Astrocyte of the hippocampus (primary cell): ENCODE data around the gene ZNF738.
"Not testable (repeated sequence)": the region's sequence is repeated elsewhere in the genome, so short reads cannot be mapped to it uniquely, and the experiment has no call there.

ENCODE experiments used
- DNase-seq: peaks from one replicate; pipeline ENCODE4 v3.0.0; 2011; ENCODE audit warnings: low read depth, low spot score

The ZNF738 gene

GRCh38 chr19:21358768-21359451 is at the start of gene ZNF738:
ZNF738 (plus strand) TSS chr19:21359000; CDS start chr19:21359141, 141 bp downstream.
- peak; percentile 98 for DNase-seq

GRCh38 chr19:21312807-21313206 is 46.0 kb upstream of the ZNF738 start:
- not testable (repeated sequence) for DNase-seq

DNA sequence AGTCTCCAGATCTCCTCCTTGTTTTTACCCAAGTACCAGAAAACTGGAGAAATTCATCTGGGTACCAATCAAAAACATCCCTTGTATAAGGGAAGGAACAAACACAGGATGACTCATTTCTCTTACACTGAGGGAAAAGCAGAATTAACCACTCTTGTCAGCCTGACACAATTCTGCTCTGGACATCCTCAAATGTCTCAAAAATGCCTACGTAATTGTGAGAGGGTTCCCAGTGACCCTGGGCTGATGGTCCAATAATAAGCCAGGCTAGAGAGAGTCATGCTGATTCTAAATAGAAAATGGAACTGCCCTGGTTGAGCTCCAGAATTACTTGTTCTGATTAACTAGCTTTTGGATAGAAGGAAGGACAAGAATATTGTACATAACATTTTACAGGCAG is 44.1 kb upstream of the ZNF738 start:
- peak; percentile 28 for DNase-seq

DNA sequence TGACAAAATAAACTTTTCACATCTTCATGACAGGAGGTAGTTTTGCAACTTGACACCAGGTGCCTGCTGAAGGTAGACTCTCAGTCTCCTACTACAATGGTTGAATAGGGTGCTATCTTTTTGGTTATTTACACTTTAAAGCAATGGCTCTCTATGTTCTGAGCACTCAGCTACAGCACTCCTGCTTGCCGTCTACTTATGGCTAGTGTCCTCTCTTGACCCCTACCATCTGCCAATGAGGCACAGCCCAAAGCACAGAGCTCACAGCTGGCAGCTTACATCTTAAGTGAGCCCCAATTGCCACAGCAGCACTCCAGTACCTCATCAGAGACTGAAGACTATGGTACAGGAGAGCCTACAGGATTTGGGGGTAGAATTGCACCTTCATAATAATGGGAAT is 41.0 kb upstream of the ZNF738 start:
- DNase-seq, result no peak

DNA sequence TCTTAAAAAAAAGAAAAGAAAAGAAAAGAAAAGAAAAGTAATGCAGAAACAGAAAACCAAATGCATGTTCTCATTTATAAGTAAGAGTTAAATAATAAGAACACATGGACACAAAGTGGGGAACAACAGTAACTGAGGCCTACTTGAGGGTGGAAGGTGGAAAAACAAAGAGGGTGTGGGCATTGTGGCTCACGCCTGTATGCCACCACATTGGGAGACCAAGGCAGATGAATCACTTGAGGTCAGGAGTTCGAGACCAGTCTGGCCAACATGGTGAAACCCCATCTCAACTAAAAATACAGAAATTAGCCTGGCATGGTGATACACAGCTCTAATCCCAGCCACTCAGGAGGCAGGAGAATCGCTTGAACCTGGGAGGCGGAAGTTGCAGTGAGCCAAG is 37.7 kb upstream of the ZNF738 start:
- DNase-seq, result peak; percentile 20

DNA sequence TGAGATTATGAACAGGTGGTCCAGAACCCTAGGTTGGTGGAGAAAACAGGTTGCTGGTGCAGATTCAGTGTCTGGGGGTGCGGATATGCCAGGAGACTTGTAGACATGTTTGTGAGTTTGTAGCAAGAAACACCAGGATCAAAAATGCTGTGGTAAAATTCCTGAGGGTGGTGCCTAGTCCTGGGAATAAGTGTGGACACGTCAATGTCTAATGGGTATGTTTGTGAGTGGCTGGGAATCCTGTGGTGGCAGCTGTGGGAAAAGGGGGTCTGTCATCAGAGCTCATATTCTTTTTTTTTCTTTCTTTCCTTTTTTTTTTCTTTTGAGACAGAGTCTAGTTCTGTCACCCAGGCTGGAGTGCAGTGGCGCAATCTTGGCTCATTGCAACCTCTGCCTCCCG is 36.8 kb upstream of the ZNF738 start:
- DNase-seq, result peak; percentile 58

DNA sequence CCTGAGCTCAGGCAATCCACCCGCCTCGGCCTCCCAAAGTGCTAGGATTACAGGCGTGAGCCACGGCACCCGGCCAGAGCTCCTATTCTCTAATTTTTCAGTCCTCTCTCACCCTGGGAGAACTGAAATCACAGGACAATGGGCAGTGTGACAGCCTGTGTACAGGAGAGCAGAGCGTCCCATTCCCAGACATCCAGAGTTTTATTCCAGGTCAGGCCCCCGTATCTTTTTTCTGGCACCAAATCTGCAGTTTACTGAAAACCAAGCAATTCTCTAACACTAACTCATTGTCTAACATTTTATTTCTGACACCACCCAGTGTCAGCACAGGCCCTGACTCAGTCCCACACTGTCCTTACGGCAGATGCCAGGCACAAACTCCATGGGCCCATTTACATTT is 36.3 kb upstream of the ZNF738 start:
- DNase-seq, result peak; percentile 45

- DNase-seq, result no peak
These were observed 35.8 kb upstream of the ZNF738 start for GRCh38 chr19:21323000-21323399.

GRCh38 chr19:21326169-21326568 is 32.6 kb upstream of the ZNF738 start:
- no peak for DNase-seq

GRCh38 chr19:21328406-21328805 is 30.4 kb upstream of the ZNF738 start:
- peak; percentile 36 for DNase-seq

- DNase-seq, result peak; percentile 93
These were observed 29.8 kb upstream of the ZNF738 start, which contains the start of gene ZNF708 for GRCh38 chr19:21328885-21329605. ZNF708 (minus strand) TSS chr19:21329410; CDS start chr19:21329212, 198 bp downstream.

- no peak for DNase-seq
These were observed 23.1 kb upstream of the ZNF738 start for GRCh38 chr19:21335721-21336120.

DNA sequence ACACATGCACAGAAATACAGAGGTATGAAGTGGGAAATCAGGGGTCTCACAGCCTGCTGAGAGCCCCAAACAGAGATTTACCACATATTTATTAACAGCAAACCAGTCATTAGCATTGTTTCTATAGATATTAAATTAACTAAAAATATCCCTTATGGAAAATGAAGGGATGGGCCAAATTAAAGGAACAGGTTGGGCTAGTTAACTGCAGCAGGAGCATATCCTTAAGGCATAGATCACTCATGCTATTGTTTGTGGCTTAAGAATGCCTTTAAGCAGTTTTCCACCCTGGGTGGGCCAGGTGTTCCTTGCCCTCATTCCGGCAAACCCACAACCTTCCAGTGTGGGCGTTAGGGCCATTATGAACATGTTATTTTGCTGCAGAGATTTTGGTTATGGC is 14.0 kb upstream of the ZNF738 start:
- DNase-seq, result not testable (repeated sequence)

GRCh38 chr19:21352830-21353229 is 6.0 kb upstream of the ZNF738 start:
- DNase-seq, result no peak

DNA sequence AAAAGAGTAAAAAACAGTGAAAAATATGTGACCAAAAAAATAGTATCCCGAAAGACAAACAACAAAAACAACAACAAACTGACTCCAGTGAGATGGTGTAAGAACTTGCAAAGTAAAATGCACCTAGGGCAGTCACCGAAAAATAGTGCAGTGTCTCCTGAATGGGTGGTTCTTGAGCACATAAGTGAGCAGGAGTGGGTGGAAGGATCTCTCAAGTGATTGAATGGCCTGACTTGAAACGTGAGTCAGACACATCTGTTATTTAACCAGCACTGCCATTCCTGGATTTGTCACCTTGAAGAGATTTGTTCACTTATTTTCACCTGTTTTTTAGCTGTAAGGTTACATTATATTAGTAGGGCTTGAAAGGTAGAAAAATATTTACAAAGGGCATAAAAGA is 3.5 kb downstream of the ZNF738 start:
- DNase-seq, result no peak

DNA sequence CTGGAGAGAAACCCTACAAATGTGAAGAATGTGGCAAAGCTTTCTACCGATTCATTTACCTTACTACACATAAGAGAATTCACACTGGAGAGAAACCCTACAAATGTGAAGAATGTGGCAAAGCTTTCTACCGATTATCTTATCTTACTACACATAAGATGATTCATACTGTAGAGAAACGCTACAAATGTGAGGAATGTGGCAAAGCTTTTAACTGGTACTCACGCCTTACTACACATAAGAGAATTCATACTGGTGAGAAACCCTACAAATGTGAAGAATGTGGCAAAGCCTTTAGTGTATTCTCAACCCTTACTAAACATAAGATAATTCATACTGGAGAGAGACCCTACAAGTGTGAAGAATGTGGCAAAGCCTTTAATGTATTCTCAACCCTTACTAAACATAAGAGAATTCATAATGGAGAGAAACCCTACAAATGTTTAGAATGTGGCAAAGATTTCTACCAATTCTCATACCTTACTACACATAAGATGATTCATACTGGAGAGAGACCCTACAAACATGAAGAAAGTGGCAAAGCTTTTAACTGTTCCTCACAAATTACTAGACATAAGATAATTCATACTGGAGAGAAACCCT is 25.3 kb downstream of the ZNF738 start:
- no peak for DNase-seq

GRCh38 chr19:21396121-21396520 is 37.3 kb downstream of the ZNF738 start:
- DNase-seq, result no peak

- peak; percentile 98 for DNase-seq
These were observed 38.2 kb downstream of the ZNF738 start, which contains the start of gene ZNF493 for GRCh38 chr19:21396893-21397572. ZNF493 (plus strand) TSS chr19:21397133; CDS start chr19:21397238, 105 bp downstream.

- no peak for DNase-seq
These were observed 40.1 kb downstream of the ZNF738 start for GRCh38 chr19:21398851-21399250.

GRCh38 chr19:21402303-21402985 is 43.6 kb downstream of the ZNF738 start:
- no peak for DNase-seq

- no peak for DNase-seq
These were observed 51.4 kb downstream of the ZNF738 start for GRCh38 chr19:21410166-21410565.
